ENCODE measurements around the gene ARHGEF39.

GRCh38 chr9:35710818-35711500, 46.0 kb upstream of the ARHGEF39 start:
- TF ChIP-seq GATA3 (IDR thresholded peaks at IDR 0.05; ENCODE audit: low read depth, low read length) (no peak), GATA2 (IDR thresholded peaks at IDR 0.05; ENCODE audit: low read depth, low read length) (no peak)

All from SH-SY5Y (cell line).